ENCODE data around the gene CIRBP. TPM values are rescaled to one million over a fixed set of nuclear protein-coding genes. Genes with fewer than 3 reads are reported as not detected.

CIRBP gene
- total and polyA plus RNA-seq, 2 of the 13 experiments (the other 11 are each of a cell fraction or from before 2014, with no cell fraction given): 133 to 140 TPM

- TF ChIP-seq ZBTB39 (CRISPR knock-in tag; IDR thresholded peaks at IDR 0.05): no peak
- TF ChIP-seq ZNF225 (CRISPR knock-in tag; IDR thresholded peaks at IDR 0.05): no peak
- TF ChIP-seq PPARG (CRISPR knock-in tag; conservative IDR thresholded peaks at IDR 0.05): no peak
- no peak for TF ChIP-seq NFAT5 (CRISPR knock-in tag; IDR thresholded peaks at IDR 0.05)
- no peak for TF ChIP-seq NFATC3 (CRISPR knock-in tag; IDR thresholded peaks at IDR 0.05)
- TF ChIP-seq LBX2 (CRISPR knock-in tag; IDR thresholded peaks at IDR 0.05; ENCODE audit: borderline replicate concordance): no peak
- TF ChIP-seq GMEB2 (CRISPR knock-in tag; IDR thresholded peaks at IDR 0.05; ENCODE audit: low read depth): no peak
- TF ChIP-seq ZNF841 (CRISPR knock-in tag; IDR thresholded peaks at IDR 0.05; ENCODE audit: borderline replicate concordance): no peak
- no peak for TF ChIP-seq ZNF878 (CRISPR knock-in tag; IDR thresholded peaks at IDR 0.05)
- peak; percentile 68; the same call in 1 of the 2 replicates for TF ChIP-seq ZNF777 (CRISPR knock-in tag; IDR thresholded peaks at IDR 0.05)
- 0 out of 2 replicates have a peak, but pooled peaks have one; percentile 59 for TF ChIP-seq ZNF333 (CRISPR knock-in tag; IDR thresholded peaks at IDR 0.05; ENCODE audit: borderline replicate concordance)
- TF ChIP-seq ZNF766 (CRISPR knock-in tag; IDR thresholded peaks at IDR 0.05; ENCODE audit: borderline replicate concordance): 0 out of 2 replicates have a peak, but pooled peaks have one; percentile 49
- TF ChIP-seq ZBTB25 (CRISPR knock-in tag; IDR thresholded peaks at IDR 0.05): no peak
- TF ChIP-seq HNRNPK (IDR thresholded peaks at IDR 0.05; ENCODE audit: low read depth, low read length, poor library complexity, severe bottlenecking): no peak
- no peak for TF ChIP-seq ZNF552 (CRISPR knock-in tag; IDR thresholded peaks at IDR 0.05; ENCODE audit: borderline replicate concordance)
- TF ChIP-seq POGK (CRISPR knock-in tag; conservative IDR thresholded peaks at IDR 0.05): peak; percentile 85
Measured at GRCh38 chr19:1284293-1284978, 15.3 kb downstream of the CIRBP start (continued).

Measured in HepG2 (cell line).